Fibroblast of villous mesenchyme (primary cell): Measurements from ENCODE around the gene BMP7. TPM values are rescaled to one million over a fixed set of nuclear protein-coding genes. Genes with fewer than 3 reads are reported as not detected.

Source experiments
- DNase-seq: peaks from one replicate; pipeline ENCODE4 v3.0.0-alpha.2; 2010; ENCODE audit warnings: low read depth
- H3K4me3 ChIP-seq: 2 replicates; pipeline ENCODE4 v1.5.1; 2011; ENCODE audit warnings: low read depth, mild to moderate bottlenecking, low read length
- total RNA-seq: library from RNA; depleted of rRNA; stranded (reverse); fragments of >200 nt; gene quantifications from 2 replicates; pipeline ENCODE4 v1.2.3, GENCODE V29; 2012
- TF ChIP-seq, protein P1 (sequence below): IDR thresholded peaks from 2 replicates; pipeline ENCODE4 v1.5.1; 2012; ENCODE audit warnings: low read depth, mild to moderate bottlenecking, low read length; ENCODE audit not compliant: insufficient read depth

Gene BMP7
- total RNA-seq, 1 donor: not detected

DNA sequence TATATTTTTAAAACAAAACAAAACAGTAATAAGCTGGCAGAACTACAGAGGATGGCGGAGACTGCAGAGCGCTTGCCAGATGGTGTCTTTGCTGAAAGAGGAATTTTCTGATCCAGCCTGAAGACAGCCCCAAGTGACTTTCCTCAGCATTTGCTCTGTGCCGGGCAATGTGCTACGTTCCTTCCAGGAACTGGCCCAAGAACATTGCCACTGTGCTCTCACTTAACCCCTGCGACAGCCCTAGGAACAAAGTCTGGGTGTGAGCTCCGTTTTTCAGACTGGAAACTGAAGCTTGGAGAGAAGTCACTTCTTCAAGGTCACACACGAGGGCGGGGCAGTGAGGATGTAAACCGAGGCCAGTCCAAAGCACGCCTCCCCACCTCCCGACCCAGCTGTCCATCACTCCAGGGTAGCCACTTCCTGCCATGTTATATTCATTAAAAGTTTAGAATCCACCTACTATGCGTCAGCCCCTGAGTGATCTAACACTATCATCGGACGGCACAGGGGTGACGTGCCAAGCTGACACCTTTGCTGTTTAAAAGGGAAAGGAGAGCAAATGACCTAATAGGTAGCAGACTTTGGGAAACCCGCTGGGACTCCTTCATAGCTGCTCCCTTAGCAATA lies 22.3 kb upstream of the BMP7 start:
- TF ChIP-seq, protein P1, sequence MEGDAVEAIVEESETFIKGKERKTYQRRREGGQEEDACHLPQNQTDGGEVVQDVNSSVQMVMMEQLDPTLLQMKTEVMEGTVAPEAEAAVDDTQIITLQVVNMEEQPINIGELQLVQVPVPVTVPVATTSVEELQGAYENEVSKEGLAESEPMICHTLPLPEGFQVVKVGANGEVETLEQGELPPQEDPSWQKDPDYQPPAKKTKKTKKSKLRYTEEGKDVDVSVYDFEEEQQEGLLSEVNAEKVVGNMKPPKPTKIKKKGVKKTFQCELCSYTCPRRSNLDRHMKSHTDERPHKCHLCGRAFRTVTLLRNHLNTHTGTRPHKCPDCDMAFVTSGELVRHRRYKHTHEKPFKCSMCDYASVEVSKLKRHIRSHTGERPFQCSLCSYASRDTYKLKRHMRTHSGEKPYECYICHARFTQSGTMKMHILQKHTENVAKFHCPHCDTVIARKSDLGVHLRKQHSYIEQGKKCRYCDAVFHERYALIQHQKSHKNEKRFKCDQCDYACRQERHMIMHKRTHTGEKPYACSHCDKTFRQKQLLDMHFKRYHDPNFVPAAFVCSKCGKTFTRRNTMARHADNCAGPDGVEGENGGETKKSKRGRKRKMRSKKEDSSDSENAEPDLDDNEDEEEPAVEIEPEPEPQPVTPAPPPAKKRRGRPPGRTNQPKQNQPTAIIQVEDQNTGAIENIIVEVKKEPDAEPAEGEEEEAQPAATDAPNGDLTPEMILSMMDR: no peak
- H3K4me3 ChIP-seq: no peak overlapping the region
- no peak for DNase-seq

DNA sequence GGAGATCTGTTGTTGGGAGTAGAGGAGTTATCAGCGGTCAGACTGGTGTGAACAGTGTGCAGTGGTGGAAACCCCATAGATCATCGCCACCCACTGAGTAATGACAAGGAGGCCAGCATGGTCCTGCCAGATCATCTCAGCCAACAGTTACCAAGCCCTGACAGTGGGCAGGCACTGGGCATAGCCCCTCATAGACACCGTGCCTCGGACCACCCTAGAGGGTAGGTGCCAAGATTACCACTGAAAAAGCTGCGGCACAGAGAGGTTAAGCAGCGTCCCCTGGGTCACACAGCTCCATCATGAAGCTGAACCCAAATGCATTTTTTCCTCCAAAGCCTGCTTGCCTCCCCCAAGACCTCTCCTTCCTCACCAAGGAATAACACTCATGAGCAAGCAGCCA lies 21.5 kb upstream of the BMP7 start:
- no peak for DNase-seq
- no peak overlapping the region for H3K4me3 ChIP-seq
- TF ChIP-seq, protein P1: no peak

DNA sequence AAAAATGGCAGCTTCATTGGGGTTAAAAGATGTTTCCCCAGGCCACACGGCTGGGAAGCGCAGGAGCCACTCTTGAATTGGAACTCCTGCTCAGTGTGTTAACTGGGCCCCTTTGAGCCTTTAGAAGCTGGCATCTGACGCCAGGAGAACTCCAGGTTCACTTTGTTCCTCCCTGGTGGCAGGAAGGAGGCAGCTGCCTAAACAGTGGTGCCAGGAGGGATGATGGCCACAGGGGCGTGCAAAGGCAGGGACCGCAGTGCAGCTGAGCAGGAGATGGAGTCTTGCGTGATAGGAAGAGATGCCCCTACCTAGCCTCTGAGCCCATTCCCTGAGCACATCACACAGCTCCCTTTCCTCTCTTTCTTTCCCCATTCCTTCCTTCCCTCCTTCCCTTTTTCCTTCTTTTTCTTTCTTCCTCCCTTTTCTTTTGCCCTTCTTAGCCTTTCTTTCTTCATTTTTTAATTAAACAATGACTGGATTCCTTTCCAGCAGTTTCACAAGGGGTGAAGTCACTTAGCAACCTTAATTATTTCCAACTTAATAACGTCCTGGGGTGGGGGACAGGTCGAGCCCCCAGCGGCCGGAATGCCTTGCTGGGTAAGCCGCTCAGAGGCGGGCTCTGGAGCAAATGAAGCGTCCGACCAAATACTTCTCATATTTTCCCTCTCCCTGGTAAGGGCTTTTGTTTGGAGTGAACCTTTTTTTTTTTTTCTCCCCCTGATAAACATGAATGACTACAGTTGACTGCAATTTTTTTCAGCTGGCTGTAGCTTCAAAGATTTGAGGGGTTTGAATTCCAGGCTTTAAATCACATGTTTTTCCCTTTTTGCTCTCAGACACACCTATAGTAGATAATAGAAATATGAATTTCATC lies 20.8 kb upstream of the BMP7 start:
- DNase-seq: no peak
- H3K4me3 ChIP-seq: no peak overlapping the region
- TF ChIP-seq, protein P1: no peak

DNA sequence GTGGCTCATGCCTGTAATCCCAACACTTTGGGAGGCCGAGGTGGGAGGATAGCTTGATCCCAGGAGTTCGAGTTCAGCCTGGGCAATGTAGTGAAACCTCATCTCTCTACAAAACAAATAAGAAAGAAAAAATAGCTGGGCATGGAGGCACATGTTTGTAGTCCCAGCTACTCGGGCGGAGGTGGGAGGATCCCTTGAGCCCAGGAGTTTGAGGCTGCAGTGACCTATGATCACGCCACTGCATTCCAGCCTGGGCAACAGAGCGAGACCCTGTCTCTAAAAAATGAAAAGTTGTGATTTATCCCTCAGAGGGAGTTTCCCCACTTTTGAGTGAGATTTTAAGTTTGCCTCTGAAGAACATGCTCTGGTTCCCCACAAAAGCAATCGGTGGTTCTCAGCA lies 17.4 kb upstream of the BMP7 start:
- TF ChIP-seq, protein P1: no peak
- no peak overlapping the region for H3K4me3 ChIP-seq
- DNase-seq: no peak

DNA sequence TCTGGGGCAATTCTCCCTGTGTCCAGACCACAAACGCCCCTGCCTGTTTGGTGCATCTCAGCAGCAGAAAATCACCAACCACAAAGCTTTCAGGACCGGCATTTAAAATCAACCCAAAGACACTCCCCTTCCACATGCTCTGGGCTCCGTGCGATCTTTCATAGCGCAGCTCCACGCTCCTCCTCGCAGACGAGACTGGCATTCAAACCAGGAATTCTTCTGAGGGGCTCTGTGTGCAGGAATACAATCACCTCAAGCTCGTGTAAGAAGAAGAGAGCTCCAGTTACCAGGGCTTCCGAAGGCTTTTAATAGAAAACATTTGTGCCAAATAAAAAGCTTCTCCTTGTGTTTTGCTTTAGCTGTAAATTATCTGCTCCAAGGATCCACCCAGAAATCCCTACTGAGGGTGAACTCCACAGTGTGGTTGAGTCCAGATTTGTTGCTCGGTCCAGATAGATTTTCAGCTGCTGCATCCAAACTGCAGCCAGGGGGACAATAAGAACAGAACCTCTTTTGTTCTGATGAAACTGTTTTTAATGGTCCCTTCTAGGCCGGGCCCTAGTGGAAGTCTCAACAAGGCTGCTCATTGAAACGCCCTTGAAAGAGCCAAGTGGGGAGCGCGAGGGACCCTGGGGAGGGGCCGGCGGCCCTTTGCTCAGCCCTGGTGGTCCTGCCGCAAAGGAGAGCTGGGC lies 16.4 kb upstream of the BMP7 start:
- TF ChIP-seq, protein P1: no peak
- DNase-seq: no peak
- no peak overlapping the region for H3K4me3 ChIP-seq

DNA sequence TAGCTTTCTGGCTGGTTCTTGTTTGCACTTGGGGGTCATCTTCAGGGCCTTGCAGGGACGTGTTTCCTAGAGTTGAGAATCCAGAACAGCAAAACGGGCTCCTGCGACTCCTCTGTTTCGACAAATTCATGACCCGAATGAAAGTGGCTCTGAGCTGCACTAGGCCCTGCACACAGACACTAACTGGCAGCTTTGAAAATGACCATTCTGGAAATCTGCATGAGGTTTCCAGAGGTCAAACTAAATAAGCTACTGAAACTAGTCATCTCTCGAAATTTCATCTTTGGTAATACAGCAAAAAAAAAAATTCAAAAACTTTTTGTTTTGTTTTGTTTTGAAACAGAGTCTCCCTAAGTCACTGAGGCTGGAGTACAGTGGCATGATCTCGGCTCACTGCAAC lies 15.5 kb upstream of the BMP7 start:
- no peak for DNase-seq
- TF ChIP-seq, protein P1: no peak
- H3K4me3 ChIP-seq: no peak overlapping the region
